NB4 (cell line): ENCODE results near the gene DNAJC7.

ENCODE experiments used
- MYC ChIP-seq: IDR thresholded peaks from 2 replicates; pipeline ENCODE4 v1.6.1; 2011; ENCODE audit warnings: low read depth, low read length
- TF ChIP-seq, protein P1 (sequence below): IDR thresholded peaks from one replicate; pipeline ENCODE4 v1.5.1; 2012; ENCODE audit warnings: low read depth, low read length

DNA sequence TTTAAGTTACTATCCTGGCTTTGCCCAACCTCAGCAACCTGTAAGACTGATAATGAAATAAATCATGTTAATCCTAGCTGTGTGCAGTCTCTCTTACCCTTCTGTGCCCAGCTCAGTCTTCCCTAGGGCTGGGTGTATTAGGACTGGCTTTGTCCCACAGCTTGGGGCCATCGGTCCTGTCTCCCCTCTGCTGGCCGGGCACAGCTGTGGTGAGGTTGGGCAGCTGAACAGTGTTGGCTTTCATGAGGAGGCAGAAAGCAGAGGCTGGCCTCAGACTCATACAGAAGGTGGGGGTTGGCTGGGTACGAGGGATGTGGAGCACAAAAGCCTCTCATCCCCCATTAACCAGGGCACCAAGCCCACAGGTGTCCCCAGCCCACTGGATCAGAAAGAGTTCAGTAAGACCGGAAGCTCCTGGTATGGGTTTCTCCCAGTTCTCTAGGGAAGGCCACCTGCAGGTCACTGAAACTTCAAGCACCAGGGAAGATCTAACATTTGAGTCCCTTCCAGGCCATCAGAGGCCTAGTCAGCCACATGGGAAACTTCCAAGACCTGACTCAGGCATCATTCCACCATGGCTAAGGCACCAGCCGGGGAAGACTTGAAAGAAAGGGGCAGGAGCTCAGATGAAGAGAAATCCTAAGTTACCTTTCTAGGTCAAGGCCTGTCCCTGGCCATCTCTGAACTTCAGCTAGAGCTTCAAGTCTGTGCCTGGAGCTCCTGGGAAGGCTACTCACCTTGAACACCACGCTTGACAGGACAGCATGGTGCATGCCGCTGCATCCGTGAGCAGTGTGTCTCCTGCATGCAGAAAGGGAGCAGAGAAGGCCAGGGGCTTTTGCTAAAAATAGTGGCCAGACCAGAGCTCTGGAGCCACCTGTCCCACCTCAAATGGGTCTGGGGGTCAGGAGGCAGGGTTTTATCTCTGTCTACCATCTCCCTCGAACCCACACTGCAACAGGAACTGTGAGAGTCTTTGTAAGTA lies 41.8 kb downstream of the DNAJC7 start:
- TF ChIP-seq, protein P1, sequence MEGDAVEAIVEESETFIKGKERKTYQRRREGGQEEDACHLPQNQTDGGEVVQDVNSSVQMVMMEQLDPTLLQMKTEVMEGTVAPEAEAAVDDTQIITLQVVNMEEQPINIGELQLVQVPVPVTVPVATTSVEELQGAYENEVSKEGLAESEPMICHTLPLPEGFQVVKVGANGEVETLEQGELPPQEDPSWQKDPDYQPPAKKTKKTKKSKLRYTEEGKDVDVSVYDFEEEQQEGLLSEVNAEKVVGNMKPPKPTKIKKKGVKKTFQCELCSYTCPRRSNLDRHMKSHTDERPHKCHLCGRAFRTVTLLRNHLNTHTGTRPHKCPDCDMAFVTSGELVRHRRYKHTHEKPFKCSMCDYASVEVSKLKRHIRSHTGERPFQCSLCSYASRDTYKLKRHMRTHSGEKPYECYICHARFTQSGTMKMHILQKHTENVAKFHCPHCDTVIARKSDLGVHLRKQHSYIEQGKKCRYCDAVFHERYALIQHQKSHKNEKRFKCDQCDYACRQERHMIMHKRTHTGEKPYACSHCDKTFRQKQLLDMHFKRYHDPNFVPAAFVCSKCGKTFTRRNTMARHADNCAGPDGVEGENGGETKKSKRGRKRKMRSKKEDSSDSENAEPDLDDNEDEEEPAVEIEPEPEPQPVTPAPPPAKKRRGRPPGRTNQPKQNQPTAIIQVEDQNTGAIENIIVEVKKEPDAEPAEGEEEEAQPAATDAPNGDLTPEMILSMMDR: no peak
- TF ChIP-seq MYC: no peak
